CD14-positive monocyte (primary cell): ENCODE results near the gene TBC1D3. TPM values are rescaled to one million over a fixed set of nuclear protein-coding genes. Genes with fewer than 3 reads are reported as not detected.
"Not testable (repeated sequence)": the region's sequence is repeated elsewhere in the genome, so short reads cannot be mapped to it uniquely, and the experiment has no call there.

Source experiments
- DNase-seq, 3 donors: peaks; one replicate each; pipeline ENCODE4 v3.0.0-alpha.2; 2011 to 2022
- H2AFZ ChIP-seq: 2 replicates; pipeline ENCODE4 v1.6.0; 2012; ENCODE audit warnings: mild to moderate bottlenecking, low read depth, low read length, inconsistent platforms; ENCODE audit not compliant: insufficient read depth, poor library complexity, severe bottlenecking
- H3K27ac ChIP-seq, 2 donors: 1 replicate in 1 of 2; 2 replicates in 1 of 2; pipeline ENCODE4 v1.5.1; 2012 to 2013; ENCODE audit warnings: low read length in 2 of 2, control low read depth in 1 of 2, inconsistent platforms in 1 of 2, low read depth in 1 of 2, mild to moderate bottlenecking in 1 of 2
- H3K27me3 ChIP-seq, 2 donors: one replicate each; pipeline versions ENCODE4 v1.6.0 to v1.6.1; 2011 to 2013; ENCODE audit warnings: low read length in 2 of 2; ENCODE audit not compliant: control insufficient read depth in 2 of 2, insufficient read depth in 2 of 2
- H3K36me3 ChIP-seq, 2 donors: replicated peaks in 1 of 2; 1 replicate in 1 of 2; 2 replicates in 1 of 2; pipeline versions ENCODE4 v1.5.1 to v1.6.1; 2012 to 2013; ENCODE audit warnings: low read length in 2 of 2, control low read depth in 1 of 2, inconsistent platforms in 1 of 2, mild to moderate bottlenecking in 1 of 2; ENCODE audit not compliant: insufficient read depth in 2 of 2, control insufficient read depth in 1 of 2
- H3K4me1 ChIP-seq, 2 donors: 1 replicate in 1 of 2; 2 replicates in 1 of 2; pipeline versions ENCODE4 v1.5.1 to v1.6.1; 2012 to 2013; ENCODE audit warnings: low read length in 2 of 2, control low read depth in 1 of 2, inconsistent platforms in 1 of 2, mild to moderate bottlenecking in 1 of 2, moderate library complexity in 1 of 2; ENCODE audit not compliant: insufficient read depth in 2 of 2, control insufficient read depth in 1 of 2
- H3K4me2 ChIP-seq: replicated peaks from 2 replicates; pipeline ENCODE3; 2012; ENCODE audit warnings: low read length, moderate library complexity, mild to moderate bottlenecking; ENCODE audit not compliant: poor library complexity, severe bottlenecking; ENCODE audit errors: extremely low read depth
- H3K4me3 ChIP-seq, 3 experiments: fragments of 200-600 bp in 1 of 3; sonication (generic) in 1 of 3; replicated peaks in 1 of 3; 1 replicate in 2 of 3; 2 replicates in 1 of 3; pipeline ENCODE4 v1.5.1; 2011 to 2013; ENCODE audit warnings: low read length in 3 of 3, mild to moderate bottlenecking in 3 of 3, control low read depth in 2 of 3, low read depth in 2 of 3, inconsistent platforms in 1 of 3, moderate library complexity in 1 of 3
- H3K79me2 ChIP-seq: 2 replicates; pipeline ENCODE4 v1.6.0; 2012; ENCODE audit warnings: mild to moderate bottlenecking, control low read depth, inconsistent platforms, low read length, moderate library complexity; ENCODE audit not compliant: insufficient read depth
- H3K9ac ChIP-seq: 2 replicates; pipeline ENCODE4 v1.6.0; 2017; ENCODE audit warnings: low read length, mild to moderate bottlenecking; ENCODE audit not compliant: insufficient read depth, poor library complexity, severe bottlenecking
- H3K9me3 ChIP-seq, 2 donors: replicated peaks in 1 of 2; 1 replicate in 1 of 2; 2 replicates in 1 of 2; pipeline versions ENCODE4 v1.5.1 to v1.6.1; 2012 to 2013; ENCODE audit warnings: low read length in 2 of 2, control low read depth in 1 of 2; ENCODE audit not compliant: control insufficient read depth in 1 of 2, insufficient read depth in 1 of 2
- H4K20me1 ChIP-seq: 2 replicates; pipeline ENCODE4 v1.6.0; 2012; ENCODE audit warnings: mild to moderate bottlenecking, low read length, control low read depth, moderate library complexity; ENCODE audit not compliant: insufficient read depth
- H3K27ac Mint-ChIP-seq, 7 donors: one replicate each; pipeline ENCODE4 v1.8.0; 2020; ENCODE audit warnings: mild to moderate bottlenecking in 7 of 7, mixed read lengths in 7 of 7, moderate library complexity in 6 of 7, inconsistent platforms in 2 of 7
- H3K27me3 Mint-ChIP-seq, 3 donors: one replicate each; pipeline ENCODE4 v1.8.0; 2021 to 2022; ENCODE audit warnings: low read depth in 3 of 3, mild to moderate bottlenecking in 3 of 3, mixed read lengths in 3 of 3, moderate library complexity in 3 of 3, inconsistent platforms in 1 of 3
- H3K36me3 Mint-ChIP-seq, 2 donors: one replicate each; pipeline ENCODE4 v1.8.0; 2020; ENCODE audit warnings: mixed read lengths in 2 of 2, inconsistent platforms in 1 of 2, mild to moderate bottlenecking in 1 of 2
- H3K4me1 Mint-ChIP-seq: one replicate; pipeline ENCODE4 v1.8.0; 2020; ENCODE audit warnings: mild to moderate bottlenecking, mixed read lengths
- H3K4me3 Mint-ChIP-seq, 2 donors: one replicate each; pipeline ENCODE4 v1.8.0; 2020; ENCODE audit warnings: mild to moderate bottlenecking in 2 of 2, mixed read lengths in 2 of 2, moderate library complexity in 1 of 2
- H3K9me3 Mint-ChIP-seq, 7 donors: one replicate each; pipeline ENCODE4 v1.8.0; 2020 to 2022; ENCODE audit warnings: mixed read lengths in 7 of 7, mild to moderate bottlenecking in 6 of 7, moderate library complexity in 6 of 7, inconsistent platforms in 2 of 7
- WGBS: methylation state at CpG from one replicate; pipeline ENCODE4 v1.1.5; 2013; ENCODE audit warnings: missing lambda C conversion rate; ENCODE audit not compliant: insufficient coverage; 5-methylcytosine and 5-hydroxymethylcytosine counted together
- intact Hi-C, 2 donors: fragments of 100-400 bp; cut with micrococcal nuclease; formaldehyde crosslinking; loops; one replicate each; pipeline versions ENCODE4 v1.15.0 to v1.15.1; 2023
- polyA plus RNA-seq, 3 donors: library from polyadenylated mRNA; depleted of rRNA in 1 of 3; unstranded in 2 of 3; stranded (reverse) in 1 of 3; fragments of 300-500 nt in 2 of 3; fragments of >200 nt in 1 of 3; fragmentation: Illumina TruSeq in 2 of 3; gene quantifications; 1 replicate in 2 of 3; 2 replicates in 1 of 3; pipeline ENCODE4 v1.2.3, GENCODE V29; 2012 to 2021
- small RNA-seq: library from RNA; depleted of rRNA; stranded (forward); fragments of <200 nt; gene quantifications from one replicate; pipeline ENCODE3, GENCODE V24; 2012; ENCODE audit warnings: low read depth; ENCODE audit not compliant: insufficient read length

TBC1D3 gene
- polyA plus RNA-seq, 3 donors = 13.4 TPM; not detected in 2

- H3K9me3 ChIP-seq, H3K79me2 ChIP-seq, H3K36me3 Mint-ChIP-seq, H3K4me1 ChIP-seq, H3K27me3 ChIP-seq, H2AFZ ChIP-seq, DNase-seq, H3K27me3 Mint-ChIP-seq, intact Hi-C loops, H3K4me3 ChIP-seq, H3K4me3 Mint-ChIP-seq, H3K9ac ChIP-seq, H3K27ac ChIP-seq, H4K20me1 ChIP-seq, H3K4me1 Mint-ChIP-seq, H3K27ac Mint-ChIP-seq, H3K36me3 ChIP-seq, H3K4me2 ChIP-seq, H3K9me3 Mint-ChIP-seq: not testable (repeated sequence)
- WGBS = no CpG with 5 or more reads among the region's 2 CpGs
These were observed 7.9 kb upstream of the TBC1D3 start for GRCh38 chr17:38200271-38200670.

DNA sequence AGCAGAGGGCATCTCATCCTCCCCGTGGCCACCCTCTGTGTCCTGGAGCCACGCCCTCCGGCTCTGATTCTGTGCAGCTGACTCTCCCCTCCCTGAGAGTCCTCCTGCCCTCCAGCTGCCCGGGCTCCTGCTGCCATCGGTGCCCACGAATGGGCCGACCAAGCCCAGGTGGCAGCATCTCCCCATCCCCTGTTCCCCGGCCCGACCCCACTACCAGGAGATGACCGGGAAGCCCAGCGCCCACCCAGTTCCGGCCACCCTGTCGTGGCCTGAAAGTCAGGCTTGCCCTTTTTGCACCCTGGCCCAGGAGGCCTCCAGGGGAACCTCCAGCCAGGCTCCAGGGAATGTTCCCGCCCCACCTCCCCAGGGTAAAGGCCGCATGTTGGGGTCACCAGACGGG lies 57.5 kb downstream of the TBC1D3 start:
- H3K27ac ChIP-seq, H3K9me3 Mint-ChIP-seq, intact Hi-C loops, H3K4me1 Mint-ChIP-seq, H3K9me3 ChIP-seq, H3K36me3 Mint-ChIP-seq, H3K4me1 ChIP-seq, H3K4me3 Mint-ChIP-seq, H3K27me3 ChIP-seq, H3K36me3 ChIP-seq, H3K27me3 Mint-ChIP-seq, H3K79me2 ChIP-seq, H3K27ac Mint-ChIP-seq, H3K4me3 ChIP-seq, H2AFZ ChIP-seq, H3K4me2 ChIP-seq, DNase-seq, H4K20me1 ChIP-seq, H3K9ac ChIP-seq: not testable (repeated sequence)
- WGBS = no CpG with 5 or more reads among the region's 16 CpGs

Small RNA genes within 50 kb of the gene (small RNA-seq; reads per million reads assigned to genes)
- not detected for gene RF00019
- gene RNA5SP526 = not detected

Other genes starting within 250 kb of the TBC1D3 start
- 10 to 100 TPM in 1 of 3 donors, under 1 TPM in 1, not detected in 1; 0.06 to 15.6 TPM for gene TBC1D3L, start 203.5 kb downstream of the TBC1D3 start, polyA plus RNA-seq
- gene TBC1D3D, start 188.6 kb downstream of the TBC1D3 start, polyA plus RNA-seq = 1 to 10 TPM in 1 of 3 donors, not detected in 2; 3.0 TPM
- gene TBC1D3C, start 123.9 kb downstream of the TBC1D3 start, polyA plus RNA-seq = not detected
- gene TBC1D3E, start 64.6 kb downstream of the TBC1D3 start, polyA plus RNA-seq = not detected
- 10 to 100 TPM; 18.3 to 20.8 (median 19.8) TPM for gene MRPL45, start 104.6 kb upstream of the TBC1D3 start, polyA plus RNA-seq
- not detected for gene GPR179, start 151.4 kb upstream of the TBC1D3 start, polyA plus RNA-seq
- 10 to 100 TPM in 1 of 3 donors, under 1 TPM in 2; 0.14 to 13.2 (median 0.15) TPM for gene SOCS7, start 159.3 kb upstream of the TBC1D3 start, polyA plus RNA-seq
- under 1 TPM; 0.03 to 0.21 (median 0.09) TPM for gene ARHGAP23, start 235.9 kb upstream of the TBC1D3 start, polyA plus RNA-seq